HepG2 (cell line): ENCODE measurements around the gene THBS1.

Source experiments
- BRF2 ChIP-seq: sonication (generic); formaldehyde crosslinking; IDR thresholded peaks from 2 replicates; pipeline ENCODE4 v1.8.1; 2022; ENCODE audit warnings: mild to moderate bottlenecking, missing genetic modification reagents
- CTCF ChIP-seq: sonication (generic); formaldehyde crosslinking; IDR thresholded peaks from 2 replicates; pipeline ENCODE4 v1.5.0; 2020; ENCODE audit warnings: mild to moderate bottlenecking, missing genetic modification reagents, moderate library complexity
- FOXA1 ChIP-seq, 2 experiments: fragments of 450-650 bp in 1 of 2; sonication (generic) in 1 of 2; formaldehyde crosslinking in 1 of 2; IDR thresholded peaks; 2 replicates each; pipeline versions ENCODE4 v1.4.0 to v1.6.1; 2016 to 2020; ENCODE audit warnings: missing genetic modification reagents in 1 of 2
- JUND ChIP-seq: sonication (generic); formaldehyde crosslinking; IDR thresholded peaks from 2 replicates; pipeline ENCODE4 v1.8.0; 2022; ENCODE audit warnings: mild to moderate bottlenecking, missing genetic modification reagents
- POLR2A ChIP-seq, 2 experiments: IDR thresholded peaks; 2 replicates each; pipeline ENCODE4 v1.6.1; 2011; ENCODE audit warnings: low read depth in 2 of 2, low read length in 2 of 2, mild to moderate bottlenecking in 1 of 2, moderate library complexity in 1 of 2; ENCODE audit not compliant: insufficient read depth in 1 of 2
- POLR2AphosphoS2 ChIP-seq: IDR thresholded peaks from 2 replicates; pipeline ENCODE4 v1.6.1; 2011; ENCODE audit warnings: low read depth, low read length, improper control_type of control experiment
- TBL1XR1 ChIP-seq: fragments of 150-350 bp; IDR thresholded peaks from 2 replicates; pipeline ENCODE4 v1.6.1; 2014; ENCODE audit warnings: borderline replicate concordance, low read length; ENCODE audit not compliant: partially characterized antibody
- U2AF1 ChIP-seq: fragments of 200-400 bp; formaldehyde crosslinking; optimal IDR thresholded peaks from 2 replicates; pipeline ENCODE3; 2017; ENCODE audit warnings: mild to moderate bottlenecking, low read depth, low read length
- YY1 ChIP-seq: IDR thresholded peaks from 2 replicates; pipeline ENCODE4 v1.6.1; 2011; ENCODE audit warnings: low read length, low read depth, moderate library complexity, mild to moderate bottlenecking; ENCODE audit not compliant: insufficient read depth, insufficient replicate concordance
- ZFP62 ChIP-seq: sonication (generic); formaldehyde crosslinking; IDR thresholded peaks from 2 replicates; pipeline ENCODE4 v1.4.0; 2020; ENCODE audit warnings: missing genetic modification reagents
- ZNF224 ChIP-seq: sonication (generic); formaldehyde crosslinking; IDR thresholded peaks from 2 replicates; pipeline ENCODE4 v1.5.0; 2020; ENCODE audit warnings: mild to moderate bottlenecking, missing genetic modification reagents
- ZNF816 ChIP-seq: sonication (generic); formaldehyde crosslinking; IDR thresholded peaks from 2 replicates; pipeline ENCODE4 v1.8.0; 2022; ENCODE audit warnings: missing genetic modification reagents, mild to moderate bottlenecking, borderline replicate concordance

GRCh38 chr15:39573287-39573686 is 7.6 kb upstream of the THBS1 start:
- TF ChIP-seq U2AF1 (no peak), FOXA1 (IDR thresholded peaks at IDR 0.05) (no peak), FOXA1 (CRISPR knock-in tag; IDR thresholded peaks at IDR 0.05) (no peak), POLR2A (IDR thresholded peaks at IDR 0.05; ENCODE audit: insufficient read depth in 1 of 2, low read depth in 2 of 2, low read length in 2 of 2) (no peak), CTCF (CRISPR knock-in tag) (no peak), JUND (no peak), BRF2 (CRISPR knock-in tag) (no peak), ZNF224 (CRISPR knock-in tag) (no peak), POLR2AphosphoS2 (no peak), YY1 (no peak), ZNF816 (CRISPR knock-in tag) (no peak), ZFP62 (CRISPR knock-in tag) (no peak), TBL1XR1 (no peak)
